ENCODE results near the gene SENP8. TPM values are rescaled to one million over a fixed set of nuclear protein-coding genes. Genes with fewer than 3 reads are reported as not detected.

The SENP8 gene
- total and polyA plus RNA-seq, 2 of the 8 experiments (the other 6 are each of a cell fraction or from before 2014, with no cell fraction given): 4.1 to 6.0 TPM

DNA sequence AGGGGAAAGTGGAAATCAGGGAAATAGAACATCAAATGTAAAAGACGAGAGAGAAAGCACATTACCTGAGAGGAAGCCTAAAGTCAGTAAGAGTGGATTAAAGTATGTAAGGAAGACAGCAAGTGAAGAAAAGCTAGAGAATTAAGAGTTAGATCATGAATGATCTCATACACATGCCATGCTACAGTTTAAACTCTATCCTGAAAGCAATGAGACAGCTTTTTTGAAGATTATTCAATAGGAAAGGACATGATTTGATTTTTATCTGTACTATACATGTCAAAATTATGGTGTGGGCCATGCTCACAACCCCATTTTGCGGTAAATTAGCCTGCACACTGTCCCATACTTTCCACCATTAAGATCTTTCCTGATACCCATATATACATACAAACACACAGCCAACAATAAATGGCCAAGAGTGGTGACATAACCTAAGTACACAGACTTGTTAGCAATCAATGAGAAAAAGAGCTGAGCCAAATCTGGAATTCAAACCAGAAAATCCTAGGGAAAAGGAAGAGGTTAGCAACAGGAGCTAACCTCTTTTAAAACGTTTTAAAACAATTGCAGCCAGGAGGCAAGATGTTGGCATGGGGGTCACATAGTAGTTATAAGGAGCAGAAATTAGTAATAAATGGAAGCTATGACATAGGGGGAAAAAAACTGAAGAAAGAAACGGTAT, 4.7 kb upstream of the SENP8 start:
- no peaks in the 10 kb centered on the region for H3K9me3 ChIP-seq (ENCODE audit: insufficient read depth in 2 of 2, low read depth in 1 of 2, low read length in 1 of 2)
- no peak overlapping the region for H2BK20ac ChIP-seq (ENCODE audit: low read length)
- no peak overlapping the region for H4K91ac ChIP-seq (replicated peaks; ENCODE audit: insufficient read length, low read length)
- H2BK12ac ChIP-seq (ENCODE audit: low read depth, low read length): no peak overlapping the region
- no peak overlapping the region for H3K4ac ChIP-seq (replicated peaks; ENCODE audit: insufficient read length, low read depth, low read length)
- no peak overlapping the region for H2BK120ac ChIP-seq (replicated peaks; ENCODE audit: low read depth, low read length)
- no peak for DNase-seq (ENCODE audit: low read depth in 1 of 2, low spot score in 2 of 2)
- POLR2A ChIA-PET (ENCODE audit: partially characterized antibody): no interaction called here
- no peak overlapping the region for H3K56ac ChIP-seq (replicated peaks; ENCODE audit: insufficient read length, low read depth, low read length)
- H3K27me3 ChIP-seq (replicated peaks in 1 of 4; ENCODE audit: control insufficient read depth in 3 of 4, extremely low read depth in 1 of 4, insufficient read depth in 3 of 4, low read length in 3 of 4): no peaks in the 10 kb centered on the region; a peak in 1 of 7 replicates
- H4K20me1 ChIP-seq (replicated peaks in 1 of 2; ENCODE audit: control insufficient read depth in 1 of 2, insufficient read depth in 2 of 2, low read length in 2 of 2): peaks cover 2 to 3% of the 10 kb centered on the region in 2 experiments
- H3K4me1 ChIP-seq (replicated peaks in 1 of 4; ENCODE audit: control insufficient read depth in 3 of 4, insufficient read depth in 4 of 4, low read length in 3 of 4): peaks cover 0 to 3% (median 2%) of the 10 kb centered on the region in 4 experiments; a peak in 3 of 7 replicates
- 82% methylated on average over 4 of the region's 4 CpGs; no CpG with 5 or more reads in 1 of the 2 experiments for WGBS, 2 experiments (ENCODE audit: extremely low coverage in 1 of 2, insufficient coverage in 1 of 2, insufficient read length in 1 of 2, insufficient replicate concordance in 2 of 2, low coverage in 1 of 2, low lambda C conversion rate in 2 of 2, missing lambda C conversion rate in 1 of 2)
- no peak overlapping the region for H3K9ac ChIP-seq (replicated peaks in 1 of 4; ENCODE audit: extremely low read depth in 1 of 4, low read depth in 3 of 4, low read length in 3 of 4)
- H3K79me1 ChIP-seq (ENCODE audit: low read depth, low read length): peaks cover 3% of the 10 kb centered on the region; the same call in 1 of the 2 replicates
- H3K4me3 ChIP-seq (ENCODE audit: extremely low read depth in 1 of 4, insufficient read depth in 2 of 4, low read depth in 3 of 4, low read length in 4 of 4): no peak overlapping the region
- H2BK5ac ChIP-seq (ENCODE audit: low read depth, low read length): no peak overlapping the region
- no peaks in the 10 kb centered on the region for H3K36me3 ChIP-seq (ENCODE audit: control insufficient read depth in 2 of 4, insufficient read depth in 4 of 4, low read length in 3 of 4)
- CTCF ChIA-PET (ENCODE audit: partially characterized antibody): no interaction called here
- no peak overlapping the region for H4K5ac ChIP-seq (ENCODE audit: insufficient read length, low read depth, low read length)
- no peak for TF ChIP-seq SRF (IDR thresholded peaks at IDR 0.05; ENCODE audit: low read depth, low read length)
- H3K23ac ChIP-seq (ENCODE audit: insufficient read length): no peak overlapping the region
- peaks cover 6% of the 10 kb centered on the region for H3K23me2 ChIP-seq (ENCODE audit: low read depth, low read length)
- H2AFZ ChIP-seq (ENCODE audit: low read length): no peak overlapping the region
- H2BK15ac ChIP-seq (ENCODE audit: low read length): no peak overlapping the region
- no peak overlapping the region for H2AK5ac ChIP-seq (ENCODE audit: low read depth, low read length)
- no peak overlapping the region for H3K14ac ChIP-seq (ENCODE audit: insufficient read length)
- no peak overlapping the region for H3K18ac ChIP-seq (ENCODE audit: extremely low read depth, low read length)
- H4K8ac ChIP-seq (ENCODE audit: extremely low read depth, insufficient read depth, low read length): no peak overlapping the region
- no peak for FAIRE-seq
- peaks cover 0 to 39% of the 10 kb centered on the region in 2 experiments; a peak in 2 of 4 replicates for H3K79me2 ChIP-seq (ENCODE audit: control insufficient read depth in 1 of 2, insufficient read depth in 2 of 2, low read length in 2 of 2)
- H3K4me2 ChIP-seq (ENCODE audit: insufficient read depth in 1 of 2, low read depth in 2 of 2, low read length in 2 of 2): no peak overlapping the region
- no peak overlapping the region for H3K27ac ChIP-seq (ENCODE audit: low read depth, low read length)
